K562 (cell line): ENCODE results near the gene CFL1. TPM values are rescaled to one million over a fixed set of nuclear protein-coding genes. Genes with fewer than 3 reads are reported as not detected.

Experiments used
- ATF1 ChIP-seq, 2 experiments: fragments of 450-650 bp in 1 of 2; IDR thresholded peaks; 2 replicates each; pipeline ENCODE4 v1.6.1; 2016; ENCODE audit warnings: missing compliant biosample characterization in 1 of 2, missing genetic modification characterization in 1 of 2
- CTCF ChIP-seq, 3 experiments: IDR thresholded peaks in 2 of 3; conservative IDR thresholded peaks in 1 of 3; 2 replicates each; pipeline ENCODE4 v1.5.1; 2011 to 2012; ENCODE audit warnings: low read length in 3 of 3, mild to moderate bottlenecking in 3 of 3, control low read depth in 2 of 3, improper control_type of control experiment in 1 of 3, inconsistent platforms in 1 of 3, low read depth in 1 of 3, mixed read lengths in 1 of 3, moderate library complexity in 1 of 3; ENCODE audit not compliant: insufficient read depth in 2 of 3
- HDAC8 ChIP-seq: fragments of 450-650 bp; IDR thresholded peaks from 2 replicates; pipeline ENCODE4 v1.6.1; 2016; ENCODE audit warnings: mild to moderate bottlenecking, missing genetic modification characterization, moderate library complexity, missing compliant biosample characterization
- MNT ChIP-seq, 2 experiments: fragments of 450-650 bp; conservative IDR thresholded peaks; 2 replicates each; pipeline ENCODE4 v1.6.1; 2017; ENCODE audit warnings: mild to moderate bottlenecking in 2 of 2, moderate library complexity in 2 of 2
- MXI1 ChIP-seq: IDR thresholded peaks from 2 replicates; pipeline ENCODE4 v1.6.1; 2011; ENCODE audit warnings: low read depth, mild to moderate bottlenecking, improper control_type of control experiment, low read length
- PHF8 ChIP-seq: fragments of 200-600 bp; sonication (generic); IDR thresholded peaks from 2 replicates; pipeline ENCODE4 v1.6.1; 2012; ENCODE audit warnings: mixed run types, mild to moderate bottlenecking, inconsistent platforms, low read length, moderate library complexity, borderline replicate concordance
- SAFB ChIP-seq: fragments of 200-400 bp; formaldehyde crosslinking; IDR thresholded peaks from 2 replicates; pipeline ENCODE4 v1.6.1; 2017; ENCODE audit warnings: low read depth, low read length, borderline replicate concordance
- THAP7 ChIP-seq: fragments of 250-450 bp; sonication (Bioruptor Pico); IDR thresholded peaks from 2 replicates; pipeline ENCODE4 v1.5.0; 2021
- ZBTB12 ChIP-seq: fragments of 250-450 bp; sonication (Bioruptor Pico); IDR thresholded peaks from 2 replicates; pipeline ENCODE4 v1.4.0; 2020
- ZBTB26 ChIP-seq: fragments of 450-650 bp; formaldehyde crosslinking; IDR thresholded peaks from 2 replicates; pipeline ENCODE4 v1.4.0; 2022; ENCODE audit warnings: missing genetic modification characterization
- ZNF232 ChIP-seq: sonication (generic); formaldehyde crosslinking; IDR thresholded peaks from 2 replicates; pipeline ENCODE4 v1.8.0; 2022; ENCODE audit warnings: mild to moderate bottlenecking, missing genetic modification reagents
- ZNF239 ChIP-seq: fragments of 250-450 bp; sonication (Bioruptor Pico); IDR thresholded peaks from 2 replicates; pipeline ENCODE4 v1.4.0; 2020; ENCODE audit warnings: mild to moderate bottlenecking
- ZNF282 ChIP-seq: sonication (generic); formaldehyde crosslinking; IDR thresholded peaks from 2 replicates; pipeline ENCODE4 v1.8.1; 2023; ENCODE audit warnings: missing genetic modification reagents
- ZNF395 ChIP-seq: fragments of 200-800 bp; sonication (Bioruptor generic); IDR thresholded peaks from 2 replicates; pipeline ENCODE4 v1.6.1; 2017; ENCODE audit warnings: missing genetic modification characterization, missing compliant biosample characterization
- ZNF639 ChIP-seq, 2 experiments: fragments of 200-800 bp in 1 of 2; sonication (Bioruptor generic) in 1 of 2; sonication (generic) in 1 of 2; formaldehyde crosslinking in 1 of 2; IDR thresholded peaks in 1 of 2; conservative IDR thresholded peaks in 1 of 2; 2 replicates each; pipeline versions ENCODE4 v1.5.0 to v1.6.1; 2016 to 2020; ENCODE audit warnings: missing compliant biosample characterization in 1 of 2, missing genetic modification characterization in 1 of 2, missing genetic modification reagents in 1 of 2
- polyA plus RNA-seq, 8 experiments: library from polyadenylated mRNA; depleted of rRNA in 4 of 8; stranded (reverse) in 5 of 8; unstranded in 3 of 8; fragments of >200 nt; fragmentation: Nextera tagmentation in 2 of 8; fragmentation: Illumina TruSeq in 1 of 8; extraction: Ambion mirVana in 2 of 8; extraction: Trizol in 1 of 8; gene quantifications; 2 replicates each; pipeline versions ENCODE4 v1.2.1 to v1.2.3, GENCODE V29; 2011 to 2014; ENCODE audit warnings: inconsistent platforms in 1 of 8, missing spikeins in 1 of 8
- total RNA-seq, 7 experiments: library from RNA; depleted of rRNA in 6 of 7; stranded (reverse); fragments of >200 nt in 6 of 7; fragmentation: Illumina TruSeq in 2 of 7; extraction: Trizol in 2 of 7; gene quantifications; 2 replicates each; pipeline versions ENCODE4 v1.2.1 to v1.2.3, GENCODE V29; 2011 to 2021; ENCODE audit warnings: low replicate concordance in 1 of 7

CFL1 gene
- total and polyA plus RNA-seq, 9 of the 15 experiments (the other 6 are each of a cell fraction or from before 2014, with no cell fraction given), result 105 to 1,101 (median 859) TPM

GRCh38 chr11:65817835-65818680, 39.9 kb downstream of the CFL1 start (continued):
- no peak for TF ChIP-seq THAP7 (CRISPR knock-in tag)
- TF ChIP-seq ZBTB12 (CRISPR knock-in tag), result no peak
- TF ChIP-seq ZNF395, result peak; percentile 48
- TF ChIP-seq ATF1 (CRISPR knock-in tag; IDR thresholded peaks at IDR 0.05), result no peak
- TF ChIP-seq ATF1 (tag; IDR thresholded peaks at IDR 0.05), result peak; percentile 64
- TF ChIP-seq PHF8, result peak; percentile 58; the same call in 1 of the 2 replicates
- no peak for TF ChIP-seq MXI1
- TF ChIP-seq ZNF639 (CRISPR knock-in tag; conservative IDR thresholded peaks at IDR 0.05 in 1 of 2, IDR thresholded peaks at IDR 0.05 in 1 of 2), result peak in 1 of 2 experiments; percentile 78; a peak in 2 of 4 replicates
- TF ChIP-seq MNT (conservative IDR thresholded peaks at IDR 0.05), result peak in 1 of 2 experiments; percentile 52; a peak in 3 of 4 replicates
- 0 out of 2 replicates have a peak, but pooled peaks have one; percentile 42 for TF ChIP-seq SAFB
- TF ChIP-seq ZBTB26 (CRISPR knock-in tag), result no peak
- no peak for TF ChIP-seq ZNF232 (CRISPR knock-in tag)
- no peak for TF ChIP-seq HDAC8 (tag)
- peak; percentile 95 to 99 (median 99) for TF ChIP-seq CTCF (IDR thresholded peaks at IDR 0.05 in 2 of 3, conservative IDR thresholded peaks at IDR 0.05 in 1 of 3; ENCODE audit: insufficient read depth in 2 of 3, low read depth in 1 of 3, low read length in 3 of 3)
- TF ChIP-seq ZNF239 (CRISPR knock-in tag), result no peak
- 0 out of 2 replicates have a peak, but pooled peaks have one; percentile 34 for TF ChIP-seq ZNF282 (CRISPR knock-in tag)
